Breast epithelium (tissue), 4 donors: ENCODE measurements around the gene DBI. TPM values are rescaled to one million over a fixed set of nuclear protein-coding genes. Genes with fewer than 3 reads are reported as not detected.

Experiments used
- DNase-seq, 2 donors: peaks; one replicate each; pipeline ENCODE4 v3.0.0-alpha.2; 2019; ENCODE audit warnings: low spot score in 2 of 2
- H3K27ac ChIP-seq, 2 donors: fragments of 200-600 bp; sonication (generic) in 1 of 2; one replicate each; pipeline ENCODE4 v1.5.1; 2016 to 2019; ENCODE audit warnings: mild to moderate bottlenecking in 1 of 2
- H3K27me3 ChIP-seq, 2 donors: fragments of 200-600 bp; sonication (generic) in 1 of 2; one replicate each; pipeline versions ENCODE4 v1.5.1 to v1.6.0; 2017 to 2019; ENCODE audit warnings: control low read depth in 1 of 2, mild to moderate bottlenecking in 1 of 2
- H3K36me3 ChIP-seq: fragments of 200-600 bp; one replicate; pipeline ENCODE4 v1.5.1; 2019
- H3K4me1 ChIP-seq, 2 donors: fragments of 200-600 bp; sonication (generic); one replicate each; pipeline ENCODE4 v1.5.1; 2016 to 2019; ENCODE audit warnings: control low read depth in 1 of 2
- H3K4me3 ChIP-seq, 3 donors: fragments of 200-600 bp; sonication (generic); 1 replicate in 2 of 3; 2 replicates in 1 of 3; pipeline ENCODE4 v1.5.1; 2016 to 2019; ENCODE audit warnings: mild to moderate bottlenecking in 3 of 3, moderate library complexity in 2 of 3
- H3K9me3 ChIP-seq, 2 donors: fragments of 200-600 bp; sonication (generic) in 1 of 2; one replicate each; pipeline ENCODE4 v1.5.1; 2016 to 2019; ENCODE audit warnings: control low read depth in 1 of 2
- POLR2A ChIP-seq: fragments of 450-650 bp; IDR thresholded peaks from one replicate; pipeline ENCODE4 v1.6.1; 2016; ENCODE audit warnings: antibody characterized with exemption, mild to moderate bottlenecking, moderate library complexity
- POLR2AphosphoS5 ChIP-seq, 3 donors: sonication (generic); formaldehyde crosslinking; IDR thresholded peaks; one replicate each; pipeline ENCODE4 v1.6.1; 2017; ENCODE audit warnings: antibody characterized with exemption in 3 of 3
- intact Hi-C: fragments of 100-400 bp; cut with DNase I; formaldehyde crosslinking; loops from one replicate; pipeline ENCODE4 v1.15.1; 2023; ENCODE audit warnings: low total_unique reads
- total RNA-seq, 3 donors: library from RNA; depleted of rRNA; stranded (reverse); fragments of >200 nt; gene quantifications; one replicate each; pipeline ENCODE4 v1.1.0, GENCODE V29; 2016
- TF ChIP-seq, protein P1 (sequence below), 3 donors: fragments of 450-650 bp; IDR thresholded peaks; one replicate each; pipeline ENCODE4 v1.5.1; 2016 to 2017; ENCODE audit warnings: antibody characterized with exemption in 3 of 3, mild to moderate bottlenecking in 3 of 3, moderate library complexity in 3 of 3

DBI gene
- total RNA-seq, result 100 to 1,000 TPM; 160 to 236 (median 202) TPM

- intact Hi-C loops, result no loop called here
- H3K27ac ChIP-seq, result peak within 1 kb of the TSS; percentile 95
- peak; percentile 95 to 96 for DNase-seq
- TF ChIP-seq POLR2AphosphoS5 (IDR thresholded peaks at IDR 0.05), result peak; percentile 94 to 98 (median 98)
- peak; percentile 73 for TF ChIP-seq POLR2A
- TF ChIP-seq, protein P1, sequence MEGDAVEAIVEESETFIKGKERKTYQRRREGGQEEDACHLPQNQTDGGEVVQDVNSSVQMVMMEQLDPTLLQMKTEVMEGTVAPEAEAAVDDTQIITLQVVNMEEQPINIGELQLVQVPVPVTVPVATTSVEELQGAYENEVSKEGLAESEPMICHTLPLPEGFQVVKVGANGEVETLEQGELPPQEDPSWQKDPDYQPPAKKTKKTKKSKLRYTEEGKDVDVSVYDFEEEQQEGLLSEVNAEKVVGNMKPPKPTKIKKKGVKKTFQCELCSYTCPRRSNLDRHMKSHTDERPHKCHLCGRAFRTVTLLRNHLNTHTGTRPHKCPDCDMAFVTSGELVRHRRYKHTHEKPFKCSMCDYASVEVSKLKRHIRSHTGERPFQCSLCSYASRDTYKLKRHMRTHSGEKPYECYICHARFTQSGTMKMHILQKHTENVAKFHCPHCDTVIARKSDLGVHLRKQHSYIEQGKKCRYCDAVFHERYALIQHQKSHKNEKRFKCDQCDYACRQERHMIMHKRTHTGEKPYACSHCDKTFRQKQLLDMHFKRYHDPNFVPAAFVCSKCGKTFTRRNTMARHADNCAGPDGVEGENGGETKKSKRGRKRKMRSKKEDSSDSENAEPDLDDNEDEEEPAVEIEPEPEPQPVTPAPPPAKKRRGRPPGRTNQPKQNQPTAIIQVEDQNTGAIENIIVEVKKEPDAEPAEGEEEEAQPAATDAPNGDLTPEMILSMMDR (IDR thresholded peaks at IDR 0.05), result no peak
- no peaks in the 10 kb centered on the region for H3K36me3 ChIP-seq
- no peaks in the 10 kb centered on the region for H3K9me3 ChIP-seq
- H3K4me1 ChIP-seq, result peaks cover 3% of the 10 kb centered on the region in 2 donors
- peak within 1 kb of the TSS; percentile 69 to 86 (median 77) for H3K4me3 ChIP-seq
- no peaks in the 10 kb centered on the region for H3K27me3 ChIP-seq
Observed at GRCh38 chr2:119366649-119367471, at the start of gene DBI, which contains the start of gene C2orf76. Gene DBI, plus strand, starts transcription at chr2:119366977. Its CDS starts 75 bp downstream, at chr2:119367052. Gene C2orf76, minus strand, starts transcription at chr2:119366834. Its CDS starts 26,875 bp downstream, at chr2:119339959.

DNA sequence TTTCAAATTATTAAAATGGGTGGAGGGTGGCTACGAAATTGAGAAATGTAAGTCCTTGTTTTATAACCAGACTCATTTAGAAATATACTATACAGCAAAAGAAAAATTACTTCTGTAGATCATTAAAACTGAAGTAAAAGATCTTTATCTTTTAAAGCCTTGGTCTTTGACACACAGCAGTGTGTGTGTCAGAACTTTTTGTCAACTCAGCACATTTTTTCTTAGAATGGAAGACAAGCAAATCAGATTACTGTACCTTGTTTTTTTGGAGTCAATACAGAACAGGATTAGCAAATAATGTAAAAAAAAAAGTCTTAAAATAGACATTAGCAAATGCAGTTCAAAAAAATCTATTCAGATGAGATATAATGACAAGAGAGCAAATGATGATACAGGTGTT lies 49.2 kb upstream of the DBI start:
- H3K36me3 ChIP-seq, result no peaks in the 10 kb centered on the region
- intact Hi-C loops, result no loop called here
- no peak for TF ChIP-seq POLR2A
- TF ChIP-seq, protein P1 (IDR thresholded peaks at IDR 0.05), result no peak
- no peak for TF ChIP-seq POLR2AphosphoS5 (IDR thresholded peaks at IDR 0.05)
- no peaks in the 10 kb centered on the region for H3K9me3 ChIP-seq
- no peak overlapping the region for H3K4me3 ChIP-seq
- no peaks in the 10 kb centered on the region for H3K27me3 ChIP-seq
- H3K27ac ChIP-seq, result no peak overlapping the region
- DNase-seq, result no peak
- no peaks in the 10 kb centered on the region for H3K4me1 ChIP-seq

DNA sequence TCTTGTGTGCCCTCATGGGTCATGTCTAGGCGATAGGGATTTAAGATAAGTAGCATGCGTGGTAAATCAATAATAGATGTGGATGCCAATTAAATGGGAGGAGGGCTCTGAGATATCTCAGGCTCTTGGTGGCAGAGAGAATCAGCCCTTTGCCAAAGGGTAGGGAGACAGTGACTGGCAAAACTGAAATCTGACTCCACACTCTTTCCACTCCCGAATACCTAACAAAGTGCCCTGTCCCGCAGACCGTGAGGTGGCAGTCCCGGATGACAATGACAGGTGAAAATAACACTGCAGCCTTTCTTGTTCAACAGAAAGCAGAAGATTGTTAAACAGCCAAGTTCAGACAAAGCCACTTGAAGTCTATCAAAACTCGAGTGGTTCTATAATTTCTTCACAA lies 47.2 kb upstream of the DBI start:
- TF ChIP-seq POLR2AphosphoS5 (IDR thresholded peaks at IDR 0.05) (no peak), POLR2A (no peak)
- TF ChIP-seq, protein P1 (IDR thresholded peaks at IDR 0.05), result no peak
- no peak overlapping the region for H3K4me3 ChIP-seq
- H3K36me3 ChIP-seq, result no peaks in the 10 kb centered on the region
- DNase-seq, result no peak
- peak overlapping the region in 1 of 2 donors; percentile 40 for H3K27ac ChIP-seq
- H3K9me3 ChIP-seq, result no peaks in the 10 kb centered on the region
- no peaks in the 10 kb centered on the region for H3K27me3 ChIP-seq
- intact Hi-C loops, result no loop called here
- no peaks in the 10 kb centered on the region for H3K4me1 ChIP-seq

DNA sequence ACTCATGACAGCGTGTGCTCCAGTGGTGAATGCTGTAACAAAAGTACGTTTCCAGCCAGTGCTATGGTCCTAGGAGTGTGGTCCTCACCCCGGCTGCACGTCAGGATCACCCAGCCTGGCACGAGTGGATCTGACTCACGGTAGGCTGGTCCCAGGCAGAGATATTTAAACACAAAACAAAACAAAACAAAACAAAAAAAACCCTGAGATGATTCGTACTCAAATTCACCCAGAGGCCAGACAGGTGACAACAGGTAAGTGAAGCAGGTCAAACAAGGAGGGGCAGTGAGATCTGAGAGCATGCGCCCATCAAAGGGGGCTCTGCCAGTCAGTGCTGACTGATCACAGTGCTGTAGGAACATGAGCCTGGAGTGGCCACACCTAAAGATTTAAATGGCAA lies 43.3 kb upstream of the DBI start:
- Histone ChIP-seq H3K4me1 (no peaks in the 10 kb centered on the region), H3K27ac (no peak overlapping the region), H3K36me3 (no peaks in the 10 kb centered on the region), H3K9me3 (no peaks in the 10 kb centered on the region), H3K4me3 (no peak overlapping the region), H3K27me3 (no peaks in the 10 kb centered on the region)
- DNase-seq, result no peak
- intact Hi-C loops, result no loop called here
- TF ChIP-seq POLR2AphosphoS5 (IDR thresholded peaks at IDR 0.05) (no peak), POLR2A (no peak)
- TF ChIP-seq, protein P1 (IDR thresholded peaks at IDR 0.05), result no peak

GRCh38 chr2:119324685-119325270 lies 42.0 kb upstream of the DBI start:
- DNase-seq, result no peak
- H3K4me1 ChIP-seq, result no peaks in the 10 kb centered on the region
- no peak for TF ChIP-seq POLR2A
- TF ChIP-seq, protein P1 (IDR thresholded peaks at IDR 0.05), result no peak
- no peak for TF ChIP-seq POLR2AphosphoS5 (IDR thresholded peaks at IDR 0.05)
- no peaks in the 10 kb centered on the region for H3K36me3 ChIP-seq
- H3K27ac ChIP-seq, result no peak overlapping the region
- intact Hi-C loops, result no loop called here
- H3K9me3 ChIP-seq, result no peaks in the 10 kb centered on the region
- no peaks in the 10 kb centered on the region for H3K27me3 ChIP-seq
- no peak overlapping the region for H3K4me3 ChIP-seq
